Activated CD8-positive, alpha-beta memory T cell treated with anti-CD3 and anti-CD28 coated beads, Interleukin-2, amount 50 U/mL, for 1 hour (primary cell): ENCODE results near the gene THSD4.
"Not testable (repeated sequence)": the region's sequence is repeated elsewhere in the genome, so short reads cannot be mapped to it uniquely, and the experiment has no call there.

Experiments used
- DNase-seq: peaks from one replicate; pipeline ENCODE4 v3.0.0-alpha.2; 2020; ENCODE audit errors: extremely low read depth

Gene THSD4

GRCh38 chr15:71124937-71125790 lies 9.9 kb downstream of the THSD4 start:
- no peak for DNase-seq

- DNase-seq, result no peak
These were observed 10.7 kb downstream of the THSD4 start for GRCh38 chr15:71125831-71126450.

GRCh38 chr15:71127083-71127482 lies 11.8 kb downstream of the THSD4 start:
- DNase-seq, result no peak

- not testable (repeated sequence) for DNase-seq
These were observed 12.9 kb downstream of the THSD4 start for GRCh38 chr15:71128159-71128558.

- no peak for DNase-seq
These were observed 13.8 kb downstream of the THSD4 start for GRCh38 chr15:71128939-71129562.

GRCh38 chr15:71129669-71130068 lies 14.4 kb downstream of the THSD4 start:
- no peak for DNase-seq

- no peak for DNase-seq
These were observed 16.5 kb downstream of the THSD4 start for GRCh38 chr15:71131601-71132362.

- no peak for DNase-seq
These were observed 18.6 kb downstream of the THSD4 start for GRCh38 chr15:71133747-71134472.

GRCh38 chr15:71136159-71136783 lies 21.0 kb downstream of the THSD4 start:
- no peak for DNase-seq

GRCh38 chr15:71136793-71137518 lies 21.7 kb downstream of the THSD4 start:
- DNase-seq, result no peak

GRCh38 chr15:71138473-71138872 lies 23.2 kb downstream of the THSD4 start:
- no peak for DNase-seq

- DNase-seq, result no peak
These were observed 24.0 kb downstream of the THSD4 start for GRCh38 chr15:71139241-71139640.

- DNase-seq, result no peak
These were observed 26.3 kb downstream of the THSD4 start for GRCh38 chr15:71141572-71141971.

GRCh38 chr15:71142780-71143179 lies 27.5 kb downstream of the THSD4 start:
- no peak for DNase-seq

GRCh38 chr15:71143373-71144310 lies 28.4 kb downstream of the THSD4 start:
- no peak for DNase-seq

GRCh38 chr15:71145648-71146047 lies 30.4 kb downstream of the THSD4 start:
- DNase-seq, result no peak

GRCh38 chr15:71146580-71146982 lies 31.3 kb downstream of the THSD4 start:
- no peak for DNase-seq

GRCh38 chr15:71148048-71148447 lies 32.8 kb downstream of the THSD4 start:
- no peak for DNase-seq
